Neuronal stem cell (in vitro differentiated cells): ENCODE results near the gene MID1.

ENCODE experiments used
- DNase-seq: peaks from one replicate; pipeline ENCODE4 v3.0.0-alpha.2; 2013; ENCODE audit warnings: low spot score
- H2AFZ ChIP-seq: one replicate; pipeline ENCODE4 v1.6.1; 2013; ENCODE audit warnings: mild to moderate bottlenecking, low read length, inconsistent platforms
- H2AK5ac ChIP-seq: 2 replicates; pipeline ENCODE4 v1.6.1; 2013; ENCODE audit warnings: low read depth, mild to moderate bottlenecking, inconsistent platforms, low read length, moderate library complexity, mixed read lengths
- H2BK120ac ChIP-seq: 2 replicates; pipeline ENCODE4 v1.6.1; 2013; ENCODE audit warnings: low read depth, mild to moderate bottlenecking, inconsistent platforms, low read length, moderate library complexity, mixed read lengths
- H2BK12ac ChIP-seq: one replicate; pipeline ENCODE4 v1.6.1; 2013; ENCODE audit warnings: low read length, inconsistent platforms
- H2BK15ac ChIP-seq: 2 replicates; pipeline ENCODE4 v1.6.1; 2013; ENCODE audit warnings: mild to moderate bottlenecking, low read length, inconsistent platforms, mixed read lengths
- H2BK5ac ChIP-seq: one replicate; pipeline ENCODE4 v1.6.1; 2013; ENCODE audit warnings: inconsistent platforms, mild to moderate bottlenecking, low read length, moderate library complexity
- H3K14ac ChIP-seq: one replicate; pipeline ENCODE4 v1.6.1; 2013; ENCODE audit warnings: low read length, inconsistent platforms
- H3K18ac ChIP-seq: 2 replicates; pipeline ENCODE4 v1.6.1; 2013; ENCODE audit warnings: low read length, inconsistent platforms
- H3K23ac ChIP-seq: 2 replicates; pipeline ENCODE4 v1.6.1; 2013; ENCODE audit warnings: low read depth, mild to moderate bottlenecking, mixed read lengths, low read length, inconsistent platforms; ENCODE audit not compliant: poor library complexity
- H3K27ac ChIP-seq: replicated peaks from 3 replicates; pipeline ENCODE4 v1.5.1; 2013; ENCODE audit warnings: low read length, inconsistent platforms
- H3K27me3 ChIP-seq, 3 experiments: 2 replicates each; pipeline ENCODE4 v1.6.1; 2013; ENCODE audit warnings: low read length in 3 of 3, mild to moderate bottlenecking in 2 of 3, inconsistent platforms in 1 of 3, low read depth in 1 of 3, mixed read lengths in 1 of 3, moderate library complexity in 1 of 3; ENCODE audit not compliant: control insufficient read depth in 3 of 3, insufficient read depth in 3 of 3
- H3K36me3 ChIP-seq, 2 donors: replicated peaks in 1 of 2; 2 replicates each; pipeline ENCODE4 v1.6.1; 2013; ENCODE audit warnings: low read length in 2 of 2; ENCODE audit not compliant: control insufficient read depth in 2 of 2, insufficient read depth in 2 of 2
- H3K4ac ChIP-seq: 2 replicates; pipeline ENCODE4 v1.6.1; 2013; ENCODE audit warnings: inconsistent platforms, mild to moderate bottlenecking, low read length, moderate library complexity
- H3K4me1 ChIP-seq, 2 donors: 1 replicate in 1 of 2; 2 replicates in 1 of 2; pipeline ENCODE4 v1.6.1; 2013; ENCODE audit warnings: low read length in 2 of 2, low read depth in 1 of 2; ENCODE audit not compliant: control insufficient read depth in 2 of 2, insufficient read depth in 1 of 2
- H3K4me2 ChIP-seq: one replicate; pipeline ENCODE4 v1.6.1; 2013; ENCODE audit warnings: mild to moderate bottlenecking, low read length, inconsistent platforms; ENCODE audit not compliant: insufficient read depth, poor library complexity, severe bottlenecking
- H3K4me3 ChIP-seq, 2 donors: 2 replicates each; pipeline ENCODE4 v1.5.1; 2013; ENCODE audit warnings: low read length in 2 of 2, mild to moderate bottlenecking in 2 of 2, inconsistent platforms in 1 of 2, moderate library complexity in 1 of 2
- H3K79me1 ChIP-seq: one replicate; pipeline ENCODE4 v1.6.1; 2013; ENCODE audit warnings: low read depth, mild to moderate bottlenecking, inconsistent platforms, low read length, moderate library complexity
- H3K9ac ChIP-seq: one replicate; pipeline ENCODE4 v1.6.1; 2013; ENCODE audit warnings: mild to moderate bottlenecking, low read depth, low read length, inconsistent platforms; ENCODE audit not compliant: poor library complexity
- H3K9me3 ChIP-seq, 2 donors: replicated peaks in 1 of 2; 2 replicates each; pipeline versions ENCODE3 to v1.6.1; 2013; ENCODE audit warnings: low read length in 2 of 2, mild to moderate bottlenecking in 2 of 2, inconsistent platforms in 1 of 2, low read depth in 1 of 2, mixed read lengths in 1 of 2, moderate library complexity in 1 of 2; ENCODE audit not compliant: control insufficient read depth in 2 of 2, insufficient read depth in 1 of 2
- H4K8ac ChIP-seq: one replicate; pipeline ENCODE4 v1.6.1; 2013; ENCODE audit warnings: low read depth, mild to moderate bottlenecking, inconsistent platforms, low read length, moderate library complexity
- H4K91ac ChIP-seq: one replicate; pipeline ENCODE4 v1.6.1; 2013; ENCODE audit warnings: low read length, low read depth, mild to moderate bottlenecking, inconsistent platforms; ENCODE audit not compliant: poor library complexity
- WGBS, 2 donors: extraction: QIAGEN DNeasy Blood & Tissue Kit; methylation state at CpG; one replicate each; pipeline ENCODE4 v1.1.7; 2013; ENCODE audit warnings: missing lambda C conversion rate in 2 of 2, mixed read lengths in 1 of 2; ENCODE audit not compliant: insufficient read length in 2 of 2, insufficient replicate concordance in 1 of 2; ENCODE audit errors: extremely low coverage in 2 of 2; 5-methylcytosine and 5-hydroxymethylcytosine counted together

MID1 gene

DNA sequence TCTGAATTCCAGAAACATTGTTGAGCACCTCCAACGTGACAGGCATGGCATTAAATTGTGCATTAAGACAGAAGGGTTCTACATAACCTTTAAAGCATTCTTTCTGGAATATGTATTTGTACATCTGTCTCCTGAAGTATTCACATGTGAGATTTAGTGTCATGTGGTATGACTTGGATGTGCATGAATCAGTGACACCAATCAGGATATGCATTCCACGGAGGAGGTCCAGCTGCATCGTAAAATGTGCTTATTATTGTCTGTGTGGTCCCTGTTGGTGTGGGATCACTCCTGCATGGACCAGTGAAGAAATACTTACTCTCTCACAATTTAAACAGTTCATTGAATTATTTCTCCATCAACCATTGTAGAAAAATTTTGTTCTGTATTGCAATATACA, 149.0 kb downstream of the MID1 start:
- Histone ChIP-seq H3K18ac (no peak overlapping the region), H3K4me1 (peaks cover 0 to 3% of the 10 kb centered on the region in 2 donors)
- no CpG with 5 or more reads among the region's 3 CpGs for WGBS, 2 donors

GRCh38 chrX:10470009-10470408, 150.4 kb downstream of the MID1 start:
- H3K18ac ChIP-seq = no peak overlapping the region
- H4K8ac ChIP-seq = no peak overlapping the region
- H3K4me2 ChIP-seq = no peak overlapping the region
- H2AK5ac ChIP-seq = no peak overlapping the region
- no peaks in the 10 kb centered on the region for H3K79me1 ChIP-seq
- H3K27ac ChIP-seq = no peak overlapping the region
- no peak overlapping the region for H4K91ac ChIP-seq
- no peaks in the 10 kb centered on the region for H3K27me3 ChIP-seq
- no peak overlapping the region for H2BK12ac ChIP-seq
- H3K4me1 ChIP-seq = peaks cover 0 to 3% of the 10 kb centered on the region in 2 donors
- no peak overlapping the region for H3K4me3 ChIP-seq
- no peak overlapping the region for H2AFZ ChIP-seq
- no peak for DNase-seq
- H3K4ac ChIP-seq = no peak overlapping the region
- H2BK5ac ChIP-seq = no peak overlapping the region
- no peak overlapping the region for H3K23ac ChIP-seq
- no peak overlapping the region for H3K14ac ChIP-seq
- no peaks in the 10 kb centered on the region for H3K9me3 ChIP-seq
- peaks cover 3 to 99% of the 10 kb centered on the region in 2 donors for H3K36me3 ChIP-seq
- no peak overlapping the region for H3K9ac ChIP-seq
- no peak overlapping the region for H2BK120ac ChIP-seq
- no peak overlapping the region for H2BK15ac ChIP-seq

More for the DNA sequence above, 149.0 kb downstream of the MID1 start:
- Histone ChIP-seq H2BK15ac (no peak overlapping the region), H3K4me3 (no peak overlapping the region), H3K27ac (no peak overlapping the region), H2AFZ (no peak overlapping the region), H3K23ac (no peak overlapping the region), H2BK5ac (no peak overlapping the region), H2BK12ac (no peak overlapping the region), H3K27me3 (no peaks in the 10 kb centered on the region), H3K4me2 (no peak overlapping the region), H2BK120ac (no peak overlapping the region), H3K4ac (no peak overlapping the region), H2AK5ac (no peak overlapping the region), H3K9ac (no peak overlapping the region), H3K9me3 (no peaks in the 10 kb centered on the region), H4K8ac (no peak overlapping the region), H3K36me3 (peaks cover 3 to 87% of the 10 kb centered on the region in 2 donors), H4K91ac (no peak overlapping the region), H3K14ac (no peak overlapping the region), H3K79me1 (no peaks in the 10 kb centered on the region)
- no peak for DNase-seq

GRCh38 chrX:10467793-10468192, 152.6 kb downstream of the MID1 start:
- no peak overlapping the region for H2BK12ac ChIP-seq
- H3K23ac ChIP-seq = no peak overlapping the region
- no peak overlapping the region for H2AK5ac ChIP-seq
- no peak overlapping the region for H3K4ac ChIP-seq
- H3K4me1 ChIP-seq = no peaks in the 10 kb centered on the region
- no peak overlapping the region for H2BK15ac ChIP-seq
- H3K4me3 ChIP-seq = no peak overlapping the region
- no peak overlapping the region for H2BK120ac ChIP-seq
- peaks cover 0 to 94% of the 10 kb centered on the region in 2 donors for H3K36me3 ChIP-seq
- no peak overlapping the region for H3K9ac ChIP-seq
- no peak overlapping the region for H3K27ac ChIP-seq
- no peak for DNase-seq
- H3K18ac ChIP-seq = no peak overlapping the region
- no peak overlapping the region for H4K8ac ChIP-seq
- H3K79me1 ChIP-seq = no peaks in the 10 kb centered on the region
- no peaks in the 10 kb centered on the region for H3K27me3 ChIP-seq
- WGBS, 2 donors = no CpG with 5 or more reads among the region's 3 CpGs
- H3K9me3 ChIP-seq = no peaks in the 10 kb centered on the region
- H2AFZ ChIP-seq = no peak overlapping the region
- H4K91ac ChIP-seq = no peak overlapping the region
- no peak overlapping the region for H2BK5ac ChIP-seq
- H3K4me2 ChIP-seq = no peak overlapping the region
- no peak overlapping the region for H3K14ac ChIP-seq

DNA sequence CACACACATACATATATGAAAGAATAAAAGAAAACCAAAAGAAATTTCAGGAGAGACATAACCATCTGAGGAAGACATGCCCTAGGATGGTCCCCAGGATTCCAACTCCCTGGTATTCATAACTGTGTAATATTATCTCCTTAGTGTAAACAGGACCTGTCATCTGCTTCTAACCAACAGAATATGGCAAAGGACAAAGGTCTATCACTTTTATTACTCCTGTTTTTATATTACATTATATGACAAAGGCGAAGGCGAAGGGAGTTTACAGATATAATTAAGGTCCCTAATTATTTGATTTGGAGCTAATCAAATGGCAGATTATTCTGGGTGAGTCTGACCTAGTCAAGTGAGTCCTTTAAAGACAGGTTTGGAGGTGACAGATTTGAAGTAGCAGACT, 155.1 kb downstream of the MID1 start:
- H2AFZ ChIP-seq = no peak overlapping the region
- no peak overlapping the region for H2BK15ac ChIP-seq
- no peak overlapping the region for H2BK12ac ChIP-seq
- H3K4me2 ChIP-seq = no peak overlapping the region
- no peak overlapping the region for H4K8ac ChIP-seq
- WGBS, 2 donors = no CpG with 5 or more reads among the region's 2 CpGs
- DNase-seq = no peak
- no peak overlapping the region for H3K9ac ChIP-seq
- H3K14ac ChIP-seq = no peak overlapping the region
- no peaks in the 10 kb centered on the region for H3K9me3 ChIP-seq
- H3K4ac ChIP-seq = no peak overlapping the region
- no peak overlapping the region for H2BK5ac ChIP-seq
- no peaks in the 10 kb centered on the region for H3K4me1 ChIP-seq
- no peak overlapping the region for H3K23ac ChIP-seq
- no peak overlapping the region for H2AK5ac ChIP-seq
- no peak overlapping the region for H3K4me3 ChIP-seq
- no peak overlapping the region for H3K27ac ChIP-seq
- H3K36me3 ChIP-seq = peaks cover 0 to 86% of the 10 kb centered on the region in 2 donors
- no peaks in the 10 kb centered on the region for H3K79me1 ChIP-seq
- no peaks in the 10 kb centered on the region for H3K27me3 ChIP-seq
- H2BK120ac ChIP-seq = no peak overlapping the region
- no peak overlapping the region for H4K91ac ChIP-seq
- H3K18ac ChIP-seq = no peak overlapping the region
